Measurements from ENCODE around the gene MTUS2. TPM values are rescaled to one million over a fixed set of nuclear protein-coding genes. Genes with fewer than 3 reads are reported as not detected.

Gene MTUS2
- total and polyA plus RNA-seq, 9 of the 15 experiments (the other 6 are each of a cell fraction or from before 2014, with no cell fraction given) = 0.01 to 0.28 (median 0.06) TPM; not detected in 1

DNA sequence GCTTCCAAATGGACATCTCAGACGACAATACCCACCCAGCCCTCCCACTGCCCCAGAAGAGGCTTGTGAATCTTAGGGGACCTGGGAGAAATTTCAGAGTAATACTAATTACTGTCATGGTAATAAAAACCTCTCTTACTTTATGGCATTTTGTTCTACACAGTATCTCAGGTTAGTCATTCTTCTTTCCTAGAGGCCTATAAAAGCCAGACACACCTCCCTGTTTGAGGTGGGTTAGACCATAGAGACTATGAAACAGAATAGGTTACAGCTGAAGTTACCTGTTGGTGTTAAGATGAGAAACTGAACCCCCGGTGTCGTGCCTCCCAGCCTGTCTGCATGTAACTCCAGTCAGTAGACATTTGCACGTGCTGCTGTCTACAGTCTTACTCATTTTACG is 661.5 kb downstream of the MTUS2 start:
- intact Hi-C loops (cut with micrococcal nuclease) = no loop called here
- H3K4me2 ChIP-seq (ENCODE audit: insufficient read depth, low read length) = no peak overlapping the region
- no peak overlapping the region for H3K9ac ChIP-seq (ENCODE audit: insufficient read depth in 1 of 2, low read depth in 2 of 2, low read length in 2 of 2)
- H4K20me1 ChIP-seq (replicated peaks; ENCODE audit: control insufficient read depth, insufficient read depth, low read length) = no peaks in the 10 kb centered on the region
- no peaks in the 10 kb centered on the region for H3K79me2 ChIP-seq (ENCODE audit: control insufficient read depth, insufficient read depth, low read length)
- ATAC-seq = no peak
- CTCF ChIA-PET (ENCODE audit: low intra/inter-chr PET ratio) = no interaction called here
- no peaks in the 10 kb centered on the region for H3K36me3 ChIP-seq (ENCODE audit: control insufficient read depth, insufficient read depth, low read length)
- no peak for DNase-seq (ENCODE audit: extremely low read depth in 1 of 4, low spot score in 3 of 4)
- no peak for FAIRE-seq
- H3K27ac ChIP-seq (ENCODE audit: extremely low read depth, low read depth, low read length) = no peak overlapping the region
- no peak overlapping the region for H2AFZ ChIP-seq (ENCODE audit: low read depth, low read length)
- H3K9me3 ChIP-seq (replicated peaks; ENCODE audit: control insufficient read depth, insufficient read depth, low read depth, low read length) = no peaks in the 10 kb centered on the region
- no TSS peak for BruUV-seq (replicated peaks)
- no peak overlapping the region for H3K4me3 ChIP-seq
- 11% methylated on average over 4 of the region's 5 CpGs for WGBS (ENCODE audit: insufficient coverage, low coverage, missing lambda C conversion rate)
- in situ Hi-C loops (cut with MboI) = no loop called here
- H3K27me3 ChIP-seq (ENCODE audit: control insufficient read depth in 2 of 2, insufficient read depth in 2 of 2, low read length in 2 of 2) = peaks cover 24 to 61% of the 10 kb centered on the region in 2 experiments; a peak in 4 of 5 replicates
- H3K9me1 ChIP-seq (ENCODE audit: control insufficient read depth, insufficient read depth, low read length) = no peaks in the 10 kb centered on the region
- H3K4me1 ChIP-seq (replicated peaks in 1 of 2; ENCODE audit: control insufficient read depth in 2 of 2, insufficient read depth in 2 of 2, low read length in 2 of 2) = peaks cover 0 to 4% of the 10 kb centered on the region in 2 experiments; a peak in 2 of 5 replicates
- TF ChIP-seq CBFA2T3 (IDR thresholded peaks at IDR 0.05) (no peak), TGIF2 (CRISPR knock-in tag; IDR thresholded peaks at IDR 0.05) (no peak), TAF1 (IDR thresholded peaks at IDR 0.05; ENCODE audit: control insufficient read depth, extremely low read depth, insufficient read depth, low read length, severe bottlenecking) (no peak), ZBTB5 (IDR thresholded peaks at IDR 0.05) (no peak), ZNF140 (CRISPR knock-in tag; IDR thresholded peaks at IDR 0.05) (no peak)
- POLR2A ChIA-PET = no interaction called here

All from K562 (cell line).